HG03442 (cell line): Measurements from ENCODE around the gene RAB39A.
"Not testable (repeated sequence)": the region's sequence is repeated elsewhere in the genome, so short reads cannot be mapped to it uniquely, and the experiment has no call there.

Source experiments
- ATAC-seq: cut with Tn5 transposase; IDR thresholded peaks from one replicate; pipeline ENCODE4 v1.9.1; 2021; ENCODE audit warnings: mild to moderate bottlenecking, moderate library complexity; ENCODE audit not compliant: unreplicated experiment

RAB39A gene, protein sequence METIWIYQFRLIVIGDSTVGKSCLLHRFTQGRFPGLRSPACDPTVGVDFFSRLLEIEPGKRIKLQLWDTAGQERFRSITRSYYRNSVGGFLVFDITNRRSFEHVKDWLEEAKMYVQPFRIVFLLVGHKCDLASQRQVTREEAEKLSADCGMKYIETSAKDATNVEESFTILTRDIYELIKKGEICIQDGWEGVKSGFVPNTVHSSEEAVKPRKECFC

DNA sequence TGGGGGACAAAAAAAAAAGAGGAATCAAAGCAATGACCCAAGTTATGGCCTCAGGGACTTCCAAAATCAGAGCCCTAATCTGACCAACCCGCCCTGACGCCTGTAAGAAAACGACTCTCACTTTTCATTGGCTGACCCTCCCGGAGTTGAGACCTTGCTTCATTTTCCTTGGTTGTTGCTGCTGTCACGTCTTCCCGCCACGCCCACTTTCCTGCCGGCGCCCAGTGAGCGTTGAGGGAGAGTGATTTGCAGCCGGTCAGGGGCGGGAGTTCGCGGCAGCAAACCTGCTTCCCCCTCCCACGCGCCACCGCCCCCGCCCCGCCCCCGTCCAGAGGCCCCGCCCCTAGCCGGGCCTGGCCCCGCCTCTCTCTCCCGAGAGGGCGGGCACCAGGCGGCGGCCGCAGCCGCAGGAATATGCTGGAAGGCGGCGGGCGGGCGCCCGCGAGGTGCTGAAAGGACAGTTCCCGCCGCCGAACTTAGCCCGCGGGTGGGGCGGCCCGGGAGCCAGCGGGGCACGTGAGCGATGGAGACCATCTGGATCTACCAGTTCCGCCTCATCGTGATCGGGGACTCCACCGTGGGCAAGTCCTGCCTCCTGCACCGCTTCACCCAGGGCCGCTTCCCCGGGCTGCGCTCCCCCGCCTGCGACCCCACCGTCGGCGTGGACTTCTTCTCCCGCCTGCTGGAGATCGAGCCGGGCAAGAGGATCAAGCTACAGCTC, at the start of gene RAB39A:
Gene RAB39A (plus strand): TSS at position 403 of the 721 bp plus-strand sequence. CDS start 121 bp downstream, at position 524.
- peak; percentile 92 for ATAC-seq

- ATAC-seq, result not testable (repeated sequence)
These were observed 46.8 kb upstream of the RAB39A start for GRCh38 chr11:107881471-107881870.

- ATAC-seq, result no peak
These were observed 46.0 kb upstream of the RAB39A start for GRCh38 chr11:107882095-107882820.

DNA sequence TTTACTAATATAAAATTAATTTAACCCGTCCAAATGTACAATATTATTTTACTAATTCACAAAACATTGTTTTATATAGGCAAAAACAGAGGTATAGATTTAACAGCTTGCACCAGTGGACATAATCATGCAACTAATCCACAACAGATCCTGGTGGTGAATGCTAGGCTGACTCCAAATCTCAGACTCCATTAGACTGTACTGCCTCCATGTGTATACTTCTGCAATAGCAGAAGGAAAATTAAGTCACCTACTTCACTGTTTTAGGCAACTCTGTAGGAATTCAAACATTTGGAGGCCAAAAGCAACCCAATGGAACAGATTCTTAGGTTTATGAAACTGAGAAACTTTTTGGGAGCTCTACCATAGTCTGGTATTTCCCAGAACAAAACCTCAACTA, 30.0 kb upstream of the RAB39A start:
- ATAC-seq, result peak; percentile 73

DNA sequence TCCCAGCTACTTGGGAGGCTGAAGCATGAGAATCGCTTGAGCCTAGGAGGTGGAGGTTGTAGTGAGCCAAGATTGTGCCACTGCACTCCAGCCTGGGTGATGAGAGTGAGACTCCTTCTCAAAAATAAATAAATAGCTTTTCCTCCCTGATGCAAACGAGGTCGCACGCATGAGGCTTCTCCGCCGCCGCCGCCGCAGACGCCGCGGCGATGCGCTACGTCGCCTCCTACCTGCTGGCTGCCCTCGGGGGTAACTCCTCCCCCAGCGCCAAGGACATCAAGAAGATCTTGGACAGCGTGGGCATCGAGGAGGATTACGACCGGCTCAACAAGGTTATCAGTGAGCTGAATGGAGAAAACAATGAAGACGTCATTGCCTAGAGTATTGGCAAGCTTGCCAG, 20.0 kb upstream of the RAB39A start:
- ATAC-seq, result no peak

DNA sequence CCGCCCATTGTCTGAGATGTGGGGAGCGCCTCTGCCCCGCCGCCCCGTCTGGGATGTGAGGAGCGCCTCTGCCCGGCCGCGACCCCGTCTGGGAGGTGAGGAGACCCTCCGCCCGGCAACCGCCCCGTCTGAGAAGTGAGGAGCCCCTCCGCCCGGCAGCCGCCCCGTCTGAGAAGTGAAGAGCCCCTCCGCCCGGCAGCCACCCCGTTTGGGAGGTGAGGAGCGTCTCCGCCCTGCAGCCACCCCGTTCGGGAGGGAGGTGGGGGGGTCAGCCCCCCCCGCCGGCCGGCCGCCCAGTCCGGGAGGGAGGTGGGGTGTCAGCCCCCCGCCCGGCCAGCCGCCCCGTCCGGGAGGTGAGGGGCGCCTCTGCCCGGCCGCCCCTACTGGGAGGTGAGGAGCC, 15.8 kb upstream of the RAB39A start:
- ATAC-seq, result not testable (repeated sequence)

- no peak for ATAC-seq
These were observed 13.0 kb upstream of the RAB39A start for GRCh38 chr11:107915229-107915628.

DNA sequence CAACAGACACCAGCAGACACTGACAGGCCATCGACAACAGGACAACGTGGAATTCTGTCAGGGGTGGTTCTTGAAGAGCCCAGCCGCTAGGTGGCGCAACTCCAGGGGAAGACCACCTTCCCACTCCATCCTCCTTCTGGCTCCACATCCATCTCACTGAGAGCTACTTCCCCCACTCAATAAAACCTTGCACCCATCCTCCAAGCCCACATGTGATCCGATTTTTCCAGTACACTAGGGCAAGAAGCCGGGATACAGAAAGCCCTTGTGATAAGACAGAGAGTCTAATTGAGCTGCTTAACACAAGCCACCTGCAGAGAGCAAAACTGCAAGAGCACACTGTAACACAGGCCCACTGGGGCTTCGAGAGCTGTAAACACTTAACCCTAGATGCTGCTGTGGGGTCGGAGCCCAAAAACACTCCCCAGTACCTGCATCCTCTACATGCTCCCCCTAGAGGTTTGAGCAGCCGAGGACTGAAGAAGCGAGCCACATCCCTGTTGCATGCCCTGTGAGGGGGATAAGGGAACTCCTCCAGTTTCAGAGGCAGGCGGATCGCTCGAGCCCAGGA, 11.5 kb upstream of the RAB39A start:
- peak; percentile 53 for ATAC-seq

- no peak for ATAC-seq
These were observed 6.3 kb upstream of the RAB39A start for GRCh38 chr11:107921997-107922396.

GRCh38 chr11:107923519-107923918, 4.7 kb upstream of the RAB39A start:
- not testable (repeated sequence) for ATAC-seq

DNA sequence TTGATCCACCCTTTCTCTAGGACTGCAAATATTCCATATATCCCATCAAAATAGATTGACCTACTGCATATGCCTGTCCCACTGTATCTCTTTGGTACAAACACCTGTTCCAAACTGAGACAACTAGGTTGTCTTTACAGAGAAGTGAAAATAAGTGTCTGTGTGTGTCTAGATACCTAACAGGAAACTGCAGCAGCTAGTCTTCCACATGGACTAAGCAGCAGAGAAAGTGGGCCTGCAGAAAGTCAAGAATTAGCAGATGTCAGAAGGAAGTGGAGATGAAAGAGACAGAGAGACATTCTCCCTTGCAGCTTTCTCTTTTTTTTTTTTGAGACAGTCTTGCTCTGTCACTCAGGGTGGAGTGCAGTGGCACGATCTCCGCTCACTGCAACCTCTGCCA, 3.9 kb upstream of the RAB39A start:
- ATAC-seq, result no peak

DNA sequence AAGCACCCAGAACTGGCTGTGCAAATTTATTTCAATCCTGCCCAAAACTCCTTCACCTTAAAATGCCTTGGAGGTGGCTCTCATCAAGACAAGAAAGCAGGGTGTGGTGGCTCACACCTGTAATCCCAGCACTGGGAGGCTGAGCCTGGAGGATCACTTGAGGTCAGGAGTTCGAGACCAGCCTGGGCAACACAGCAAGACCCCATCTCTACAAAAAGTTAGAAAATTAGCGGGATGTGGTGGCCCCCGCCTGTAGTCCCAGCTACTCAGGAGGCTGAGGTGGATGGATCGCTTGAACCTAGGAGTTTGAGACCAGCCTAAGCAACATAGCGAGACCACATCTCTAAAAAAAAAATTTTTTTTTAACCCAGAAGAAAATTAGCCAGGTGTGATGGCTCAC, 689 bp upstream of the RAB39A start:
- no peak for ATAC-seq

- ATAC-seq, result peak; percentile 14
These were observed 689 bp downstream of the RAB39A start for GRCh38 chr11:107928767-107929507.

- no peak for ATAC-seq
These were observed 1.5 kb downstream of the RAB39A start for GRCh38 chr11:107929611-107930200.

- no peak for ATAC-seq
These were observed 3.0 kb downstream of the RAB39A start for GRCh38 chr11:107931206-107931605.

GRCh38 chr11:107947904-107948303, 19.7 kb downstream of the RAB39A start:
- no peak for ATAC-seq

DNA sequence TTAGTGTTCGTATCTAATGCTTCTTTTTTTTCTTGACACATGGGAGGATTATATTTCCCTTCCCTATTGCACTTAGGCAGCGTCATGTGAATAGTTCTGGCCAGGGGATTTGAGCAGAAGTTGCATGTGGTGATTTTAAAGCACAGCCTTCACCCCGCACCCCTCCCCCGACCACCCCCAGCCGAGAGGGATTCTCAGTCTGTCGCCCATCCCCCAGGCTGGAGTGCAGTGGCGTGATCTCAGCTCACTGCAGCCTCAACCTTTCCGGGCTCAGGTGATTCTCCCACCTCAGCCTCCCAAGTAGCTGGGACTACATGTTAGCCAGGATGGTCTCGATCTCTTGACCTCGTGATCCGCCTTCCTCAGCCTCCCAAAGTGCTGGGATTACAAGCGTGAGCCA, 20.1 kb downstream of the RAB39A start:
- not testable (repeated sequence) for ATAC-seq

GRCh38 chr11:107951155-107951554, 22.9 kb downstream of the RAB39A start:
- ATAC-seq, result no peak

DNA sequence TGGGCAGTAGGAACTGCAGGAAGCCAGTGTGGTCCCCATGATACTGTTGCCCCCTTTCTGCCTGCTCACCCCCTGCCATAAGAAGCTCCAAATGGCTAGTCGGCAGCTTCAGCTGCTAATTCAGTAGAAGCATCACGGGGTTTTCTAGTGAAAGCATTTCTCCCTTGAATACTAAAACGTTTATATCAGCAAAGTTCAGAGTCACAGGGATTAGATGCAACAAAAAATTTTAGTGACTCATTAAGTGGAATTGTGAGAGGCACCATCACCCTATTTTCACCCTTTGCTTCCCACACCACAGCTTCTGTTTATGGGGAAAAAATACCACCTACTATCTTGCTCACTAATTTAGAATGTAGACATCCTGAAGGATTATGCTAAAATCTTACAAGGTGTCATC, 25.2 kb downstream of the RAB39A start:
- no peak for ATAC-seq

DNA sequence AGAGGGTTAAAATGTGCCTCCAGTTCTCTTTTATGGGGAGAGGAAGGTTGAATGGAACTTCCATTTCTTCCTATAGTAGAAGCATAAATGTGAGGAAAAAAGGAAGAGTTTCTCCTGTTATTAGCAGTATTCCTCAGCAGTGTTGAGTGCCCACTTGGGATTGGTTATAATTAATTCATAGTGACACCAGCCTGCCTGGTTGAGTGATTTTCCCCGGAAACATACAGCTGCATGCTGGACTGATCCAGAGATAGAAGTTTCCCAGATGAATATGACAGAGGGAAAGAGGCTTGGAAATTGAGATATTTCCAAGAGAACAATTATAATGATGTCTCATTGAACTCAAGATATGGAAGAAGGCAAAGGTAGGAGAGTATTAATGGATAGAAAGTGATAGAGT, 28.3 kb downstream of the RAB39A start:
- ATAC-seq, result no peak
